ENCODE measurements around the gene FNDC3B. TPM values are rescaled to one million over a fixed set of nuclear protein-coding genes. Genes with fewer than 3 reads are reported as not detected.

Gene FNDC3B
- total RNA-seq, 4 donors from 2014 or later, result 49.7 to 188 (median 165) TPM

- intact Hi-C loops (cut with DNase I; ENCODE audit: low total_unique reads), result no loop called here
- Histone ChIP-seq H3K4me1 (peaks cover 0 to 15% of the 10 kb centered on the region in 2 donors), H3K27ac (no peak overlapping the region), H3K27me3 (no peaks in the 10 kb centered on the region), H3K9me3 (no peaks in the 10 kb centered on the region), H3K36me3 (no peaks in the 10 kb centered on the region), H3K4me3 (no peak overlapping the region)
- TF ChIP-seq POLR2A (IDR thresholded peaks at IDR 0.05), result no peak
- TF ChIP-seq, protein P1, sequence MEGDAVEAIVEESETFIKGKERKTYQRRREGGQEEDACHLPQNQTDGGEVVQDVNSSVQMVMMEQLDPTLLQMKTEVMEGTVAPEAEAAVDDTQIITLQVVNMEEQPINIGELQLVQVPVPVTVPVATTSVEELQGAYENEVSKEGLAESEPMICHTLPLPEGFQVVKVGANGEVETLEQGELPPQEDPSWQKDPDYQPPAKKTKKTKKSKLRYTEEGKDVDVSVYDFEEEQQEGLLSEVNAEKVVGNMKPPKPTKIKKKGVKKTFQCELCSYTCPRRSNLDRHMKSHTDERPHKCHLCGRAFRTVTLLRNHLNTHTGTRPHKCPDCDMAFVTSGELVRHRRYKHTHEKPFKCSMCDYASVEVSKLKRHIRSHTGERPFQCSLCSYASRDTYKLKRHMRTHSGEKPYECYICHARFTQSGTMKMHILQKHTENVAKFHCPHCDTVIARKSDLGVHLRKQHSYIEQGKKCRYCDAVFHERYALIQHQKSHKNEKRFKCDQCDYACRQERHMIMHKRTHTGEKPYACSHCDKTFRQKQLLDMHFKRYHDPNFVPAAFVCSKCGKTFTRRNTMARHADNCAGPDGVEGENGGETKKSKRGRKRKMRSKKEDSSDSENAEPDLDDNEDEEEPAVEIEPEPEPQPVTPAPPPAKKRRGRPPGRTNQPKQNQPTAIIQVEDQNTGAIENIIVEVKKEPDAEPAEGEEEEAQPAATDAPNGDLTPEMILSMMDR (IDR thresholded peaks at IDR 0.05), result no peak
- no peak for DNase-seq
Measured at GRCh38 chr3:172100482-172100881, 61.1 kb downstream of the FNDC3B start.

DNA sequence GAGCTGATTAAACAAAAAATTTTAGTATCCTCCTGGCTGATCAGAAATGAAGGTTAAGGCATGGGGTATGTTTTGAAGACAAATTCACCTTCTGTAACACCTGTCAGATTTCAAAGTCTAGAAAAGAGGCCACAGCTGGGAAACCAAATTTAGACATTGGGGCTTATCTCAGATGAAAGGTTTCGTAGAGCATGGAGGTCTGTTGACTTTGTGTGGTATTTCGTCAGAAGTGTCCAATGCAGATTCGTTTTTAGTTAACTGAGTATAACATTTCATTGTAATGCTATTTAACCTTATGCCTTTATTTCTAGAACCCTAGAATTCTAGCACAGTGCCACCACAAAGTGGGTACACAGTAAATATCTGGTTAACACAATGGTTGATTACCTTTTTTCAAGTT is 61.7 kb downstream of the FNDC3B start:
- intact Hi-C loops (cut with DNase I; ENCODE audit: low total_unique reads), result no loop called here

GRCh38 chr3:172102123-172102882 is 62.9 kb downstream of the FNDC3B start:
- TF ChIP-seq POLR2A (IDR thresholded peaks at IDR 0.05), result no peak
- TF ChIP-seq, protein P1 (IDR thresholded peaks at IDR 0.05), result no peak
- H3K4me1 ChIP-seq, result peaks cover 0 to 13% of the 10 kb centered on the region in 2 donors
- no peak for DNase-seq
- intact Hi-C loops (cut with DNase I; ENCODE audit: low total_unique reads), result no loop called here
- no peaks in the 10 kb centered on the region for H3K27me3 ChIP-seq
- H3K9me3 ChIP-seq, result no peaks in the 10 kb centered on the region
- no peak overlapping the region for H3K4me3 ChIP-seq
- H3K36me3 ChIP-seq, result no peaks in the 10 kb centered on the region
- H3K27ac ChIP-seq, result no peak overlapping the region

More for the DNA sequence above, 61.7 kb downstream of the FNDC3B start:
- TF ChIP-seq, protein P1 (IDR thresholded peaks at IDR 0.05), result no peak
- no peak for TF ChIP-seq POLR2A (IDR thresholded peaks at IDR 0.05)
- H3K36me3 ChIP-seq, result no peaks in the 10 kb centered on the region
- no peaks in the 10 kb centered on the region for H3K27me3 ChIP-seq
- no peaks in the 10 kb centered on the region for H3K9me3 ChIP-seq
- DNase-seq, result no peak
- peaks cover 0 to 15% of the 10 kb centered on the region in 2 donors for H3K4me1 ChIP-seq
- no peak overlapping the region for H3K27ac ChIP-seq
- H3K4me3 ChIP-seq, result no peak overlapping the region

- DNase-seq, result no peak
- no peaks in the 10 kb centered on the region for H3K27me3 ChIP-seq
- H3K27ac ChIP-seq, result no peak overlapping the region
- H3K4me1 ChIP-seq, result peaks cover 0 to 10% of the 10 kb centered on the region in 2 donors
- TF ChIP-seq POLR2A (IDR thresholded peaks at IDR 0.05), result no peak
- TF ChIP-seq, protein P1 (IDR thresholded peaks at IDR 0.05), result no peak
- H3K9me3 ChIP-seq, result no peaks in the 10 kb centered on the region
- H3K36me3 ChIP-seq, result no peaks in the 10 kb centered on the region
- intact Hi-C loops (cut with DNase I; ENCODE audit: low total_unique reads), result no loop called here
- no peak overlapping the region for H3K4me3 ChIP-seq
Measured at GRCh38 chr3:172102883-172103310, 63.5 kb downstream of the FNDC3B start.

GRCh38 chr3:172103724-172104123 is 64.3 kb downstream of the FNDC3B start:
- Histone ChIP-seq H3K4me1 (peaks cover 0 to 13% of the 10 kb centered on the region in 2 donors), H3K27ac (no peak overlapping the region), H3K36me3 (no peaks in the 10 kb centered on the region), H3K27me3 (no peaks in the 10 kb centered on the region), H3K9me3 (no peaks in the 10 kb centered on the region), H3K4me3 (no peak overlapping the region)
- DNase-seq, result no peak
- intact Hi-C loops (cut with DNase I; ENCODE audit: low total_unique reads), result no loop called here
- TF ChIP-seq, protein P1 (IDR thresholded peaks at IDR 0.05), result no peak
- TF ChIP-seq POLR2A (IDR thresholded peaks at IDR 0.05), result no peak
